Prostate gland (tissue), 2 donors: ENCODE results near the gene RAB9A. TPM values are rescaled to one million over a fixed set of nuclear protein-coding genes. Genes with fewer than 3 reads are reported as not detected.
"Not testable (repeated sequence)": the region's sequence is repeated elsewhere in the genome, so short reads cannot be mapped to it uniquely, and the experiment has no call there.

Experiments
- DNase-seq: peaks from one replicate; pipeline ENCODE4 v3.0.0-alpha.2; 2019; ENCODE audit warnings: low spot score
- H3K27ac ChIP-seq, 2 donors: fragments of 200-600 bp; sonication (generic); 2 replicates each; pipeline ENCODE4 v1.5.1; 2017 to 2019
- H3K27me3 ChIP-seq: fragments of 200-600 bp; sonication (generic); replicated peaks from 2 replicates; pipeline ENCODE4 v1.5.1; 2019; ENCODE audit not compliant: insufficient read depth
- H3K36me3 ChIP-seq, 2 donors: fragments of 200-600 bp; sonication (generic); 1 replicate in 1 of 2; 2 replicates in 1 of 2; pipeline versions ENCODE4 v1.5.1 to v1.8.1; 2017 to 2019
- H3K4me1 ChIP-seq: fragments of 200-600 bp; sonication (generic); replicated peaks from 2 replicates; pipeline ENCODE4 v1.5.1; 2019
- H3K4me3 ChIP-seq, 2 donors: fragments of 200-600 bp; sonication (generic); 2 replicates each; pipeline ENCODE4 v1.5.1; 2017 to 2019
- H3K9me3 ChIP-seq: fragments of 200-600 bp; sonication (generic); 2 replicates; pipeline ENCODE4 v1.5.1; 2017
- POLR2A ChIP-seq: fragments of 450-650 bp; IDR thresholded peaks from one replicate; pipeline ENCODE4 v1.6.1; 2016; ENCODE audit warnings: antibody characterized with exemption, mild to moderate bottlenecking
- POLR2AphosphoS5 ChIP-seq: sonication (generic); formaldehyde crosslinking; IDR thresholded peaks from one replicate; pipeline ENCODE4 v1.6.1; 2017; ENCODE audit warnings: antibody characterized with exemption
- WGBS: methylation state at CpG from one replicate; pipeline ENCODE4 v1.1.5; 2018; 5-methylcytosine and 5-hydroxymethylcytosine counted together
- intact Hi-C: fragments of 100-400 bp; cut with DNase I; formaldehyde crosslinking; loops from one replicate; pipeline ENCODE4 v1.14.2; 2022
- total RNA-seq, 2 donors: library from RNA; depleted of rRNA; stranded (reverse); fragments of >200 nt; gene quantifications; one replicate each; pipeline ENCODE4 v1.1.0, GENCODE V29; 2016
- TF ChIP-seq, protein P1 (sequence below), 4 experiments: fragments of 200-600 bp in 2 of 4; fragments of 450-650 bp in 2 of 4; sonication (generic) in 2 of 4; IDR thresholded peaks; 1 replicate in 3 of 4; 2 replicates in 1 of 4; pipeline ENCODE4 v1.5.1; 2016 to 2019; ENCODE audit warnings: antibody characterized with exemption in 4 of 4, mild to moderate bottlenecking in 2 of 4, moderate library complexity in 2 of 4

RAB9A gene
- total RNA-seq, 2 donors from 2014 or later = 27.3 to 37.7 TPM

DNA sequence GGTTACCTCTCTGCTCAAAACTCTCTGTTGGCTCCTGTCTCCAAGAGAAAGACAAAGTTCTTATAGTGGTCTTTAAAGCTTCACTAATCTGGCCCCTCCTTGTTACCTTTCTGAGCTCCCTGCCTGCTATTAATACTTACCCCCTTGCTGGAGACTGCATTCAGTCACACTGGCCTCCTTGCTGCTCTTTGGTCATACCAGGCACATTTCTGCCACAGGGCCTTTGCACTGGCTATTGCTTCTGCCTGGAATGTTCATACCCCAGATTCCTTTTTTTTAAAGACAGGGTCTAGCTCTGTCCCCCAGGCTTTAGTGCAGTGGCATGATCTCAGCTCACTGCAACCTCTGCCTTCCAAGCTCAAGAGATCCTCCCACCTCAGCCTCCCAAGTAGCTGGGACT lies 15.9 kb upstream of the RAB9A start:
- intact Hi-C loops = no loop called here
- Histone ChIP-seq H3K9me3 (no peaks in the 10 kb centered on the region), H3K4me3 (no peak overlapping the region), H3K36me3 (no peaks in the 10 kb centered on the region), H3K4me1 (no peaks in the 10 kb centered on the region), H3K27me3 (no peaks in the 10 kb centered on the region), H3K27ac (no peak overlapping the region)
- DNase-seq = no peak
- TF ChIP-seq POLR2A = no peak
- TF ChIP-seq, protein P1, sequence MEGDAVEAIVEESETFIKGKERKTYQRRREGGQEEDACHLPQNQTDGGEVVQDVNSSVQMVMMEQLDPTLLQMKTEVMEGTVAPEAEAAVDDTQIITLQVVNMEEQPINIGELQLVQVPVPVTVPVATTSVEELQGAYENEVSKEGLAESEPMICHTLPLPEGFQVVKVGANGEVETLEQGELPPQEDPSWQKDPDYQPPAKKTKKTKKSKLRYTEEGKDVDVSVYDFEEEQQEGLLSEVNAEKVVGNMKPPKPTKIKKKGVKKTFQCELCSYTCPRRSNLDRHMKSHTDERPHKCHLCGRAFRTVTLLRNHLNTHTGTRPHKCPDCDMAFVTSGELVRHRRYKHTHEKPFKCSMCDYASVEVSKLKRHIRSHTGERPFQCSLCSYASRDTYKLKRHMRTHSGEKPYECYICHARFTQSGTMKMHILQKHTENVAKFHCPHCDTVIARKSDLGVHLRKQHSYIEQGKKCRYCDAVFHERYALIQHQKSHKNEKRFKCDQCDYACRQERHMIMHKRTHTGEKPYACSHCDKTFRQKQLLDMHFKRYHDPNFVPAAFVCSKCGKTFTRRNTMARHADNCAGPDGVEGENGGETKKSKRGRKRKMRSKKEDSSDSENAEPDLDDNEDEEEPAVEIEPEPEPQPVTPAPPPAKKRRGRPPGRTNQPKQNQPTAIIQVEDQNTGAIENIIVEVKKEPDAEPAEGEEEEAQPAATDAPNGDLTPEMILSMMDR (IDR thresholded peaks at IDR 0.05) = no peak
- TF ChIP-seq POLR2AphosphoS5 = no peak

DNA sequence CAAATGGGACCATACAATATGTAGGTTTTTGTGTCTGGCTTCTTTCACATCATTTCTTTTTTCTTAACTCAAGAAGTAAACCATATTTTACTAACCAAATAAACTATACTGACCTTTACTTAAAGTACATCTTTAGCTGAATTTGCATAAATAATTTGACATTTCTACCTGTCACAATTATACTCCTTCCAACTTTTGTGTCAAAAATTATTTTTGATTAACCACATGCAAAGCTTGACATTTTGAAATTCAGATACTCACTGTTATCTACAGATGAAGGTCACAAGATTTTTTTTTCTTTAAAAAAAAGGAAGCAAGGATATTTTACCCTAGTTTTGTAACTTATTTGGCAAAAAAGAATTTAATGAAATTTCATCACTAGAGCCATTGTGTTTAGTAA lies 12.0 kb upstream of the RAB9A start:
- Histone ChIP-seq H3K4me3 (no peak overlapping the region), H3K9me3 (no peaks in the 10 kb centered on the region), H3K4me1 (no peaks in the 10 kb centered on the region), H3K36me3 (no peaks in the 10 kb centered on the region), H3K27ac (no peak overlapping the region), H3K27me3 (no peaks in the 10 kb centered on the region)
- intact Hi-C loops = no loop called here
- TF ChIP-seq POLR2AphosphoS5 (no peak), POLR2A (no peak)
- TF ChIP-seq, protein P1 (IDR thresholded peaks at IDR 0.05) = no peak
- DNase-seq = no peak

GRCh38 chrX:13679700-13680099 lies 9.2 kb upstream of the RAB9A start:
- intact Hi-C loops, DNase-seq, H3K4me3 ChIP-seq, H3K36me3 ChIP-seq, H3K27me3 ChIP-seq, H3K9me3 ChIP-seq, H3K4me1 ChIP-seq, H3K27ac ChIP-seq: not testable (repeated sequence)
- WGBS = 98% methylated on average over 3 of the region's 4 CpGs

- Histone ChIP-seq H3K27me3 (no peaks in the 10 kb centered on the region), H3K27ac (no peak overlapping the region), H3K4me1 (no peaks in the 10 kb centered on the region), H3K4me3 (no peak overlapping the region), H3K36me3 (no peaks in the 10 kb centered on the region), H3K9me3 (no peaks in the 10 kb centered on the region)
- 96% methylated on average over 7 of the region's 7 CpGs for WGBS
- intact Hi-C loops = no loop called here
- no peak for DNase-seq
- TF ChIP-seq, protein P1 (IDR thresholded peaks at IDR 0.05) = no peak
- TF ChIP-seq POLR2A = no peak
- TF ChIP-seq POLR2AphosphoS5 = no peak
Observed at GRCh38 chrX:13681595-13681994, 7.3 kb upstream of the RAB9A start.

DNA sequence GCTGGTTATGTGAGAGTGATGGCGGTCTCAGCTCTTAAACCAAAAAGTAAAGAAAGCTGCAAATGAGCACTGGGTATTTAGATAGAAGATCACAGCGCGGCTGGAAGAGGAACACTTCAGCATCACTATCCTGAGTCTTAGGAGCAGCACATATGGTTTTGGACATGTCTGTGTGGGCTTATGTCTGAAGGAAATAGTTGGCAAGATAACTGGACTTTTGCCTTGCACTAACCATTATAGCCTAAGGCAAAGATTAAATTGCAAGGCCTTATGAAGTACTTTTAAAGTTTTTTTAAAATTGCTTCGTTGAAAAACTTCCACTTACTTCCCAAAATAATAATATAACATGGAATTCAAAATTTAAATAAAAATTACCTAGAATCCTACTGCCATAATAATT lies 4.6 kb upstream of the RAB9A start:
- TF ChIP-seq, protein P1 (IDR thresholded peaks at IDR 0.05) = no peak
- no peak for TF ChIP-seq POLR2AphosphoS5
- TF ChIP-seq POLR2A = no peak
- WGBS = 88% methylated on average over 4 of the region's 4 CpGs
- Histone ChIP-seq H3K9me3 (no peaks in the 10 kb centered on the region), H3K27ac (no peak overlapping the region), H3K27me3 (no peaks in the 10 kb centered on the region), H3K4me3 (no peak overlapping the region), H3K36me3 (no peaks in the 10 kb centered on the region), H3K4me1 (no peaks in the 10 kb centered on the region)
- DNase-seq = no peak
- intact Hi-C loops = no loop called here
